Stimulated activated CD4-positive, alpha-beta T cell treated with anti-CD3 and anti-CD28 coated beads, Interleukin-12 subunit alpha, Interleukin-12 subunit beta, amount 100 ng/mL, for 48 hours (primary cell): Measurements from ENCODE around the gene KIRREL3.

ENCODE experiments used
- DNase-seq, 3 donors: peaks; one replicate each; pipeline ENCODE4 v3.0.0-alpha.2; 2020; ENCODE audit warnings: low read depth in 2 of 3, low spot score in 1 of 3

Gene KIRREL3

GRCh38 chr11:126495281-126496220, 505.0 kb downstream of the KIRREL3 start:
- no peak for DNase-seq

GRCh38 chr11:126494831-126495230, 505.7 kb downstream of the KIRREL3 start:
- no peak for DNase-seq

- DNase-seq, result no peak
Observed at GRCh38 chr11:126492331-126493082, 508.1 kb downstream of the KIRREL3 start.

- no peak for DNase-seq
Observed at GRCh38 chr11:126491092-126491491, 509.5 kb downstream of the KIRREL3 start.

- no peak for DNase-seq
Observed at GRCh38 chr11:126489836-126490660, 510.5 kb downstream of the KIRREL3 start.

GRCh38 chr11:126488591-126489370, 511.8 kb downstream of the KIRREL3 start:
- DNase-seq, result no peak

- DNase-seq, result no peak
Observed at GRCh38 chr11:126487711-126488110, 512.9 kb downstream of the KIRREL3 start.

GRCh38 chr11:126485986-126486635, 514.5 kb downstream of the KIRREL3 start:
- no peak for DNase-seq

GRCh38 chr11:126485021-126485792, 515.4 kb downstream of the KIRREL3 start:
- DNase-seq, result no peak

- no peak for DNase-seq
Observed at GRCh38 chr11:126484266-126484665, 516.3 kb downstream of the KIRREL3 start.

GRCh38 chr11:126483621-126484195, 516.9 kb downstream of the KIRREL3 start:
- DNase-seq, result no peak

- no peak for DNase-seq
Observed at GRCh38 chr11:126482586-126483108, 517.9 kb downstream of the KIRREL3 start.

GRCh38 chr11:126481303-126481680, 519.3 kb downstream of the KIRREL3 start:
- no peak for DNase-seq

- peak; percentile 52 to 67 (median 56) for DNase-seq
Observed at GRCh38 chr11:126480410-126481302, 519.9 kb downstream of the KIRREL3 start.

GRCh38 chr11:126480015-126480409, 520.6 kb downstream of the KIRREL3 start:
- DNase-seq, result no peak

- DNase-seq, result no peak
Observed at GRCh38 chr11:126479178-126479930, 521.2 kb downstream of the KIRREL3 start.

GRCh38 chr11:126478466-126478865, 522.1 kb downstream of the KIRREL3 start:
- no peak for DNase-seq
